Stimulated activated CD8-positive, alpha-beta memory T cell treated with anti-CD3 and anti-CD28 coated beads, Interleukin-7, amount 100 ng/mL, for 24 hours (primary cell): Measurements from ENCODE around the gene N4BP2L2.

Experiments
- DNase-seq: peaks from one replicate; pipeline ENCODE4 v3.0.0-alpha.2; 2020; ENCODE audit warnings: low read depth

The N4BP2L2 gene

DNA sequence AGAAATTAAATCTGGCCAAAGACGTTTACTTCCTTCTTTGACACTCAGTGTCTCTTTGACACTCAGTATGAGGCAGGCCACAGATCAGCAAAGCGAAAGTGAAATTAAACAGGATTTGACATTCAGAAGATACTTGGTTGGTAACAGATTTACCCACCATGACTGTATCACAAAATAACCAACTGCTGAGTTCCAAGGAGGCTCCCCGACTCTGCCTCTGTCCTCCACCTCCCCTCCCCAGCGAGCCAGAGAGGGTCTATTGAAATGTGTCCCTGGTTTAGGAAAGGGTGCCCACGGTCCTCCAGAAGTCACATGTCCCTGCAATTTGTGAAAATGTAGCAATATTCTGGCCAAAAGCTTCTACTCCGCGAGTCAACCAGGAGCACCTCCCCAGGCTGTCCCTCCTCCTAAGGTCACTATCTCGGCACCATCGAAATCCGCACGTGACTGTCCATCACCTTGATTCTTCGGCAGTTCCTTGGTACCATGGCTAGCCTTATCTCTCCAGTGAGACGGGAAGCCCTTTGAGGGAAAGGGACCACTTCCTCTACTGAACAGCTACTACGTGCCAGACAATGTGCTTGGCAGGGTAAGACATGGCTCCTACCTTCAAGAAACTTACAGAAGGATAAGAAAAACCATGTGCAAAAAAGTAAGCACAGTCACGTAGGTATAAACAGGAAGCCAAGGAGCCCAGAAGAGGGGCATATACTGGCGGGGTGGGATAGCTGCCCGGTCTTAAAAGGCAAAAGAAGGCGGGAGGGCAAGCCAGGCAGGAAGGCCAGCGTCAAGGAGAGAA lies 112.2 kb downstream of the N4BP2L2 start:
- no peak for DNase-seq

DNA sequence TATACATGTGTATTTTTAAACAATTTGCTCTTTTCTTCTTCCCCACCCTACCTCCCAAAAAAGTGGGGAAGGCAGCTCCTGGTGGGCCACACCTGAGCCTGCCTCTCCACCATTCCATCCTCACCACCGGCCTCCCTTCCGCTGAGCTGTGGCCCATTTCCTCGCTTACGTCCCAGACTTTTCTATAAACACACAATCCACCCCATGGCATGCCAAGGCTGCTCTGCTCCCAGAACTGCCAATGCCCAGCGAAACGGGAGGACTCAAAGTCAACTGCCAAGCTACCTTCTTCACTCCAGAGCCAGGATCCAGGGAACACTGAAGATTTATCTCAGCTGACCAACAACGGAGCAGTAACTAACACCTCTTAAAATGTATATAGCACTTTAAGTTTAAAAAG lies 113.4 kb downstream of the N4BP2L2 start:
- DNase-seq, result no peak

DNA sequence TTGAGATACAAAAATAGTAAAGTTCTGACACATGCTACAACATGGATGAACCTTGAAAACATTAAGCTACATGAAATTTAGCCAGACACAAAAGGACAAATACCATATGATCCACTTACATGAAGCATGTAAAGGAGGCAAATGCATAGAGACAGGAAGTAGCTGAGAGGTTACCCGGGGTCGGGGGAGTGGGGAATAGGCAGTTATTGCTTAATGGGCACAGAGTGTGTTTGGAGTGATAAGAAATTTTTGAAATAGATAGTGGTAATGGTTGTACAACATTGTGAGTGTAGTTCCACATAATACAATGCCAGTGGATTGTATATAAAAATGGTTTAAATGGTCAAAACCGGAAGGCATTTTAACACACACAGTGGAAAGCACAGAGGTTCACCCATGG lies 115.0 kb downstream of the N4BP2L2 start:
- no peak for DNase-seq

DNA sequence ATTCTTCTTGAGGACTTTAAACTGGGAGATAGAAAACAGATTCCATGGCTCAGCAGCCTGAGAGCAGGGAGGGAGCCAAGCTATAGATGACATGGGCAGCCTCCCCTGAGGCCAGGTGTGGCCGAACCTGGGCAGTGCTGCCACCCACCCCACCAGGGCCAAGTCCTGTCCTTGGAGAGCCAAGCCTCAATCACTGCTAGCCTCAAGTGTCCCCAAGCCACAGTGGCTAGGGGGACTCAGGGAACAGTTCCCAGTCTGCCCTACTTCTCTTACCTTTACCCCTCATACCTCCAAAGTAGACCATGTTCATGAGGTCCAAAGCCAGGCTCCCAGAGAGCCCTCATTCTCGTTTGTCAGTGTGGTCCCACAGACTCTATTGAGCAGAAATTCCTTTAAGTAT lies 118.7 kb downstream of the N4BP2L2 start:
- DNase-seq, result no peak

DNA sequence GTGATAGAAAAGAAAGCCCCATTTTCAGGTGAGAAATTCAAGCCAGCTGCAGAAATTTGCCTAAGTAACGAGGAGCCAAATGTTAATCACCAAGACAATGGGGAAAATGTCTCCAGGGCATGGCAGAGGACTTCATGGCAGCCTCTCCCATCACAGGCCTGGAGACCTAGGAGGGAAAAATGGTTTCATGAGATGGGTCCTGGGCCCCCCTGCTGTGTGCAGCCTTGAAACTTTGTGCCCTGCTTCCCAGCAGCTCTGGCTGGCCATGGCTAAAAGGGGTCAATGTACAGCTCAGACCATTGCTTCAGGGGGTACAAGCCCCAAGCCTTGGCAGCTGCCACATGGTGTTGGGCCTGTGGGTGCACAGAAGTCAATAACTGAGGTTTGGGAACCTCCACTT lies 120.6 kb downstream of the N4BP2L2 start:
- no peak for DNase-seq

DNA sequence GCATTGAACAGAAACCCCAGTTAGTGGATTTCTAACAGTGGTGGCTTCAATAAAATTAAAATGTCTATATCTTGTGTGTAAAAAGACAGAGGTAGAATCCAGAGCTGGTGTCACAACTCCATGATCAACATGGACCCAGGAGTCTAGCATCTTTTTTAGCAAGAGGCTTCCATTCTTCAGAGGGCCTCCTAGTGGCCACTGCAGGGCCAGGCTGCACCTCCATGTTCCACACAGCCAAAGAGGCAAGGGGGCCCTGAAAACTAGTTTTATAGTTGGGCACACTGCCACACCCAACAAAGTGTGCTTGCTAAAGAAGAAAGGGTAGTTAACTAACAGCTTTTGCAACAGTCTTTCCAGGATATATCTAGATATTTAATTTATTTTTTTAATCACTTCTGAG lies 123.6 kb downstream of the N4BP2L2 start:
- DNase-seq, result no peak

DNA sequence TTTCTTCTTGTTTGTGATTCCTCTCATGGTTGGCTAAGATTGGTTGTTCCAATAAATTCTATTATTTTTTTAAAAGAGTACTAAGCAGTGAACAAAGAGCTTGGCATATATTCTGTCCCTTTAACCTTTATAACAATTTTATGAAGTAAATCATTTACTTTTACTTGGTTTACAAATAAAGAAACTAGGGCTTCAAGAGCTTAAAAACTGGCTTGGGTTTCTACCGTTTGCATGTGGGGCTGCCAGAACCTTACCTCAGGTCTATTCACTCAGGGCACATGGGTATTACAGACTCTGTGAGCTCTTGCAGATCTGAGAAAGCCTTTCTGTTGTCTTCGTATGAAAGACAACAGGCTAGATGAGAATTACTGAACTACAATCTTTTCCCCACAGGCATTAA lies 124.0 kb downstream of the N4BP2L2 start:
- no peak for DNase-seq

DNA sequence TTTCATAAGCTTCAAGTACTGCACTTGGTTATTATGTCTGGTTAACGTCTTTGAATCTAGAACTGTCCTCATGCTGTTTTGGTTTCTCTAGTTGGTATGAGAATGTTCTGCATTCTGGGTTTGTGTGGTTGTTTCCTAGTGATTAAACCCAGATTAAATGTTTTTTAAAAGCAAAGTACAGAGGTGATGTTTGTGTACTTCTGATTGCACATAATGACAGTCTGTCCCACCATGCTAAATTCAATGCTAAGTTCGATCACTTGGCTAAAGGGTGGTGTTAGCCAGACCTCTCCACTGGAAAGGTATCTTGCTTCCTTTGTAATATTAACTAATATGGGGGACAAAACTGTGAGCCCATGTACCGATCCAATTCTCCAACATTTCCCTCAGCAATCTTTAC lies 125.3 kb downstream of the N4BP2L2 start:
- DNase-seq, result no peak

DNA sequence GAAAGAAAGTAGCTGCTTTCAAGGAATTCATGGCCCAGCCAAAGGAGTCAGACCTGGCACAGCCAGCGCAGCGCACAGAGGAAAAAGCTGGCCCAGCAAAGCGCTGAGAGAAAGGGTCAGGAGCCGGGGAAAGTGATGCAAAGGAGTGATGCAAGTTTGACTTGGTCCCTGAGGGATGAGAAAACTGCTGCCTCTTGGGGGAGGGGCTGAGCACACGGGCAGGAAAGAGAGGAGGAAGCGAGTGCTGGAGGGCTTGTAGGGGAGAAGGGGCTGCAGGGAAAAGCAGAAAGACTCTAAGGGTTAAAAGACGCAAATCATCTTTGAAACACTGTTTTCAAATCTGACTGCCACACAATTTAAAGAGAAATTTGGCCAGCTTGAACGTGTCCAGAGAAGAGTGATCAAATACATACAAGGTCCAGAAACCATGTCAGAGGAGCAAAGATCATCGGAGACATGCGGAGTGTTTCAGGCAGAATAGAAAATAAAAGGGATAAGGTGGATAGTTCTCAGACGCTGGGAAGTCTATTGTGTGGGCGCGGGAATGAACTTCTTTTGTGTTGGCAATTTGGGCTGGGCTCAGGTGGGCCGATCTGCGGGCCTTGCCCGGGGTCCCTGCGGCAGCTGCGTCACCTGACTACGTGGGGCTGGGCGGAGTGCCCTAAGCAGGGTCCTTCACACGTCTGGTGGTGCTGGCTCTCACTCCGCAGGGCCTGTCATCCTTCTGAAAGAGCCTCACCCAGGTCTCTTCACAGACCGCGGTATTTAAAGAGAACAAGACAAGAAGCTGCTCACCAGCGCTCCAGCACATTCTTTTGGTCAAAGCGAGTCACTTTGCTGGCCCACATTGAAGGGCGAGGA lies 128.8 kb downstream of the N4BP2L2 start:
- no peak for DNase-seq

DNA sequence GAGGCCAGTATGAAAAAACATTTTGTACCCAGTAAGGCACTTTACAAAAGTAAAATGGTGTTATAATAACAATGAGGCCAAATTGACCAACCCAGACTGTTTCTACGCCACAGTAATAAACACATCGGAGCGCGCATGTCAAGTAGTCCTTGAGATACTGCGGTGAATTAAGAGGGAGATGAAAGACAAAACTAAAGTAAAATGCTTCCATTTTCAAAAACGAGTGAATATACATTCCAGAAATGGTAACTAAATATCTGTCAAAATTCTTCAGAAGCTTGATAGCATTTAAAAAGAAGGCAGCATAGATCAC lies 129.6 kb downstream of the N4BP2L2 start:
- DNase-seq, result no peak

DNA sequence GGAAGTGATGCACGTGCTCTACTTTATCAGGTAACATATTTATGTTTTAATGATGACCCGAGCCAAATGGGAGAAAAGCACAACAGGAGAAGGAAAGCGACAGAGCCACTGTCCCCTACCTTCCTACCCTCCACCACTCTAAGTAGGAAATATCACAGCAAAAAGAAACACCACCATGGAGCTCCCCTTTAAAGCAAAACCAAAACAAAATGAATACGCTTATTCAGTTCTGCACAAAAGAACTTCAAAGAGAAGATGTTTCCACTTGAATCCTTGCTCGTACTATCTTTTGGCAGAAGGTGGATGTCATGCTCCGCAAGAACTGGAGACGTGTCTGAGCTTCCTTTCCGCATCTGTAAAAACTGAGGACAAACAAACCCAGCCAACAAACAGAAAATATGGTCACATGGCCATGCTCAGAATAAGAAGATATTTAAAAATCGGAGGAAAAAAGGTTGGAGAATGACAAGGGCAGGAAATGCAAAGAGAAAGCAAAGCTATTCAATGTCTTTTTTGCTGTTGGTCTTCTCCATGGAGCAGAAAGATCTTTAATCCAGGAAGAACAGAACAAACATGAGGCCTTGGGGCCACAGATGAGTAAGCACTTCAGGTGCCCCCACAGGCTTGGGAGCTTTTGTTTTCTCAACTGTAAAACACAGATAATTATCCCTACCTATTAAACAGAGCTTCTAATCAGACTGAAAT lies 130.1 kb downstream of the N4BP2L2 start:
- no peak for DNase-seq

DNA sequence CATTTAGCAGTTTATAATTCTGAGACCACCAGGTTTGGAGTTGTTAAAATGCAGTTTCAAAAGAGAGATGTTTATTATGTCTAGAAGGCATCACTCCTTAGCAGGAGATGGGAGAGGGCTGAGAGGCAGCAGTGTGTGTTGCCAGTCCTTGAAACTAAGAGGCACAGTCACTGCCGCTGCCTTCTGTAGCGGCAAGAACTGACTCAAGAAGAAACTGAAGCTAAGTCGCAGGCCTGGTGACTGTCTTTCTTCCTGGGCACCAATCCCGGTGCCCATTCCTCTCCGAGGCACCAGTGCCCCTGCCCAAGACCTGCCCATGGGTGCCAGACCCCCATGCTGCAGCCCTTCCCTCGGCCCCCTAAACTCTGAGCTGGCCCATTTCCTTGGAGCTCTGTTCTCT lies 130.7 kb downstream of the N4BP2L2 start:
- DNase-seq, result no peak

DNA sequence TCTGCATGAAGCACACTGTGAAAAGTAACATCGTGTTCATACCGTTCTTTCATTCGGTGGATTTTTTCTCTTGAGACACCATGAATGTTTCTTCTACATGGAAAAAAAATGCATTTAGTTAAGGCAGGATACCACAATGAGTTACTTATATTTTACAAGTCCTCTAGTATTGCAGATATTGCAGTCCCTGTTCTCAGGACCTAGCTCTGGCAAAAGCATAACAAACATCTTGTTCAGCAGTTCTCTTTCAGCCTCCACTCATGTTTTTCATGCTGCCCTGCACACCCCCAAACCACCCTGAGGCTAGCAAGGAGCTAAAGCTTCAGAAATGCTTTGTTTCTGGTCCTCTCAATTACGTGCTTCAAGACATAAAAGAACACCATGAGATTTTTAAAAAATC lies 135.5 kb downstream of the N4BP2L2 start:
- no peak for DNase-seq

DNA sequence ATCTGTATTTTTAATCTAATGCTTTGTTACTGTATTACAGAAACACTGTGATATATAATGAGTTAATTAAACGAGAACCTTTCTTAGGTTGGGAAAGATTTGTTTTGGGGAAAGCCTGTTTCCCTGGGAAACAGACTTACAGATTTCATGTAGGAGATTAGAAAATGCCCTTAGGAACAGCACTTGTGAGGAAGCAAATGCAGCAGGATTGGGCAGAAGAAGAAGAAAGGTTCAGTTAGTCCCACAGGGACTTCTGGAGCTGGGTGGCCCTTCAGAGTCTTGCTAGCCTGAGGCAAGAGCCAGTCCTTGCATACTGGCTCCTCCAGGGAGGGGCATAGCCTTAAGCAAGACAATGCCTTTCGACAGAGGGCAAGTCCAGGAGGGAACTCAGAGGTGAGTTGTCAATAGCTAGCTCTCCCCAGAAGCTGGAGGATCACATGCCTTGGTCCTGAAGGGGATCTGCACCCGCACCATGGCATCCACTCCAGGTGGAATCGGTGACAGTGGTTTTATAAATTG lies 147.4 kb downstream of the N4BP2L2 start:
- DNase-seq, result no peak

DNA sequence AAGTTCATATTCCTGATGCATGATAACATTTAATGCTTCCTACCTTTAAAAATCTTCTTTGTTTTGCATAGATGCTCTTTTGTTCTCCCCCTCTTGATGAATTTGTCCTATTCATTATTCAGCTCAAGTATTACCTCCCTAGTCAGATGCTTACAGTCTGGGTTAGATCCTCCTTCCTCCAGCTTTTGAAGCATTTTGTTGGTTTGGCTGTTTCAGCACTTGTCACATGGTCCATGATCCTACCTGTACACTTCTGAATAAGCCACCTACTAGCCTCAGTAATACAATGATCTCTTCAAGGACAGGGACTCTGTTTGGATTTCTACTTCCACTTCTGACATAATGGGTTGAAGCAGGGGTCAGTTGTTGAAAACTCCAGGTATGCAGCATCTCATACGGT lies 148.1 kb downstream of the N4BP2L2 start:
- no peak for DNase-seq

DNA sequence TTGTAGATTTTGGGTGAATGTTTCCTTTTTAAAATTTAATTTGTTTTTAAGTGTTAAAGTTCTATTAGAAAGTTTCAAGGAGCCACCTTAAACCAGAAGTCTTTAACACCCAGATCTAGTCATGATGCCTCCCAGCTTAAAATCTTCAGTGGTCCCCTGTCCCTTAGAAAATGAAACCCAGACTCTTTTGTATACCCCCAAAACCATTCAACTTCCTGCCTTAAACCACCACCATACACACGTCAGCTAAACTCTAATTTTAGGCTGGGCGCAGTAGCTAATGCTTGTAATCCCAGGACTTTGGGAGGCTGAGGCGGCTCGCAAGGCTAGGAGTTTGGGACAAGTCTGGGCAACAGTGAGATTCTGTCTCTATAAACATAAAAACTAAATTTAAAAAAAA lies 148.5 kb downstream of the N4BP2L2 start:
- DNase-seq, result no peak

DNA sequence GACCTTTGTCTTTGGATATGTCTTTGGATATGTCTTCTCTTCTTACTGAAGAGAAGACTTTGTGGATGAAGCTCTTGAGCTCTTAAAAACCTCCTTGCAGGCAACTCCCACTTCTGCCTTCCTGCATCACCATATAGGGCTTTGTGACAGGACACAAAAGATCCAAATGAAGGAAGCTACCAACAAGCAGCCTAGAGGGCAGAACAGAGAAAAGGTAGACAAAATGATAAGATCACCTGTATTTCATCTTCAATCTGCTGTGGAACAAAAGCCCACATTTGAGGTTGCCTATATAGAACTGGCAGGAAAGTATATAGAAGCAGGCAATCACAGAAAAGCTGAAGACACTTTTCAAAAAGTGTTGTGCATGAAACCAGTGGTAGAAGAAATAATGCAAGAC lies 153.2 kb downstream of the N4BP2L2 start:
- DNase-seq, result no peak

DNA sequence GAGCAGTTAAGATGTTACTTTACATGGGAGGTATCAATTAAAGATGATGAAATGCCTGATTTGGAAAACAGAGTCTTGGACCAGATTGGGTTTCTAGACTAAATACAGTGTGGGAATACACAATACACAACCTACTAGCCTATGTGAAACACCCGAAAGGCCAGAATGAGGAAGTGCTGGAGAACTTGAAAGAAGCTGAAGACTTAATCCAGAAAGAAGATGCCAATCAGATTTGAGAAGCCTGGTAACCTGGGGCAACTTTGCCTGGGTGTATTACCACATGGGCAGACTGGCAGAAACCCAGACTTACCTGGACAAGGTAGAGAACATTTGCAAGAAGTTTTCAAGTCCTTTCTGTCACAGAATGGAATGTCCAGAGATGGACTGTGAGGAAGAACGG lies 153.9 kb downstream of the N4BP2L2 start:
- no peak for DNase-seq

DNA sequence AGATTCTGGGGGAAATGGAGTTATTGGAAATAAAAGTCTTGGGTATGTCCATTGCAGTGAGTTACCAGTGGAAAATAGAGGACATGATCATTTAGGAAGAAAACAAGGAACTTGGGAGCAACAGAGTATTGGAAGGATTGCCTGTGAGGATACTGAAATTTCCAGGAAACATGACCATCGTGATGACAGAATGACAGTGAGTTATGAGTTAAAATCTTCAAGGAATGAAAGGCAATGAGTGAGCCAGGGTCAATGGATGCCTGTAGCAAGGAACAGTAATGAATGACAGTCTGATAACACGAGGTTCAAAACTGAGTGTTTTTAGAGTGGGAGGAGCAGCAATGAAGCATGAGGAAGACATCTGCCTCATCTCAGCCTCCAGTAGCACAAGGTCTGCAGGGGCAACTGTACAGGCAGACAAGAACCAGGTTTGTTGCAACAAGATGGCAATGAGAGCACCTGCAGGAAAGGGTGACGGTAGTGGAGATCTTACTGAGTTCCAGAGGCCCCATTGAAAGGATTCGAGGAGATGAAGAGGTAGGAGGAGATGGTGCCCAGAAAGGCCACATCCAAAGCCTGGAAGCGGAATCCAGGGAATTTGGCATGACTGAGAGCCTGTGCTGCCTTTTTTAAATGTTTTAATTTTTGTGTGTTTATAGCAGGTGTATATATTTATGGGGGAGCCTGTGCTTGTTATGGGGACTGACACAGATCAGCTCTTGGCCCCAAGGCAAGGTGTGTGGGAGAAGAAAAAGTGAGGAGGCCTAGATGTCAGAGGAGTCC lies 154.6 kb downstream of the N4BP2L2 start:
- no peak for DNase-seq
